ENCODE results near the gene VEPH1. TPM values are rescaled to one million over a fixed set of nuclear protein-coding genes. Genes with fewer than 3 reads are reported as not detected.
A peak's percentile ranks its signal among the peaks of the same experiment; 100 is the strongest.

Gene VEPH1
- total RNA-seq = not detected

DNA sequence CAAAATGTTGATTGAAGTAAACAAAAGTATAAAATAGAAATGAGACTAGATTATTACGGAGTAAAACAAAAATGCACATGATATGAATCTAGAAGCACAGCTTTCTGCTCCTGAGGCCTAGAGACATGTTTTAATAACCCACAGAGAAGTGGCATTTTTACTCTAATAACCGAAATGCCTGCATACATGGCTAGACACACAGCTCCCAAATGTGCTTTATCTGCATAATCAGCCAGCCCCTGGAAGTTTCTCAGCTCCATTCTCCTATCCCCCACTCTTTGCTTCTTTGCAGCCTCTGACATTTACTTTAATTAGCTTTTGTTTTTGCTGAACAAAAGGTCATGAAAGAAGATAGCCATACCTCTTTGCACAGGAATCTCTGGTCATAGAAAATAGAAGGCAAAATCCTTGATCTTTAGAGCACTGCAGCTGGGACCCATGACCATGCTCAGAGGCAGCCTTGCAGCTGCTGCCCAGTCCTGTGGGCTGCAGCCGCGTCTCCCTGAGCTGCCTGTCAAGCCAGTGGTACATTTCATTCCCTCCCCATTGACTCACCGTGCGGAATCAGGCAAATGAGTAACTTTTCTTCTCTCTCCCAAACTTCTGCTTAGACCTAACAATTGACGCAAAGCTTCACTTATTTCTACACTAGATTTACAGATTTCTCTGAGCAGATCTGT is at the start of gene VEPH1:
VEPH1 (minus strand) TSS at position 501 of the 680 bp plus-strand sequence. CDS start 8,067 bp downstream, outside the sequence.
- peaks cover 12 to 23% of the 10 kb centered on the region in 2 donors for H3K27me3 Mint-ChIP-seq
- ATAC-seq (no peak), DNase-seq (ENCODE audit: low spot score) (no peak)
- no peak within 1 kb of the TSS for H3K27ac Mint-ChIP-seq
- no peaks in the 10 kb centered on the region for H3K36me3 Mint-ChIP-seq
- no peak within 1 kb of the TSS for H3K4me3 Mint-ChIP-seq
- no peaks in the 10 kb centered on the region for H3K4me1 Mint-ChIP-seq (ENCODE audit: low read depth in 2 of 2)
- peaks cover 9% of the 10 kb centered on the region for H3K9me3 Mint-ChIP-seq

DNA sequence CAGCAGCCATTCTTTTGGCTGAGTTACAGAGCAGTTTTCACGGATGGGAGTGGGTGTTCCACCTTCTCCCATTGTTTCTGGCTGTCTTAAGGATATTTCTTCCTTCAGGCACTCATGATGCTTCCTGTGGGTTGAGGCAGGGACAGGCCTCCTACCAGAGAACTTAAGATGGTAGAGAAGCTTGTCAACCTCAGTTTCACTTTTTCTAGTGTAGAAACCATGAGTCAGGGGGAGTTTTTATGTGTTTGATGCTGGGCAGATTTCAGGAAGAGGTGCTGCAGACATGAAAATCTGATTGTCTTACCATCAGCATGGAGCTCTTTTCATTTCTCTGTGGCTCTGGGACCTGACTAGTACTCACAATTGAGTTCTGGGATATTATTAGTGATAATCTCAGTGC is 48.7 kb upstream of the VEPH1 start:
- DNase-seq (ENCODE audit: low spot score) (no peak), ATAC-seq (no peak)
- peaks cover 8% of the 10 kb centered on the region for H3K36me3 Mint-ChIP-seq
- no peak overlapping the region for H3K4me3 Mint-ChIP-seq
- peaks cover 10% of the 10 kb centered on the region for H3K9me3 Mint-ChIP-seq
- peaks cover 0 to 20% of the 10 kb centered on the region in 2 donors for H3K27me3 Mint-ChIP-seq
- H3K4me1 Mint-ChIP-seq (ENCODE audit: low read depth in 2 of 2) = no peaks in the 10 kb centered on the region
- H3K27ac Mint-ChIP-seq = no peak overlapping the region

- H3K9me3 Mint-ChIP-seq = peaks cover 8% of the 10 kb centered on the region
- no peak overlapping the region for H3K27ac Mint-ChIP-seq
- peaks cover 8% of the 10 kb centered on the region for H3K36me3 Mint-ChIP-seq
- H3K27me3 Mint-ChIP-seq = peaks cover 0 to 7% of the 10 kb centered on the region in 2 donors
- no peak for ATAC-seq
- no peak overlapping the region for H3K4me3 Mint-ChIP-seq
- no peaks in the 10 kb centered on the region for H3K4me1 Mint-ChIP-seq (ENCODE audit: low read depth in 2 of 2)
- DNase-seq (ENCODE audit: low spot score) = no peak
Measured at GRCh38 chr3:157549498-157549897, 46.3 kb upstream of the VEPH1 start.

GRCh38 chr3:157544501-157545130 is 41.4 kb upstream of the VEPH1 start:
- H3K27me3 Mint-ChIP-seq = peaks cover 8 to 16% of the 10 kb centered on the region in 2 donors
- ATAC-seq (no peak), DNase-seq (ENCODE audit: low spot score) (no peak)
- no peak overlapping the region for H3K27ac Mint-ChIP-seq
- H3K36me3 Mint-ChIP-seq = no peaks in the 10 kb centered on the region
- H3K4me1 Mint-ChIP-seq (ENCODE audit: low read depth in 2 of 2) = no peaks in the 10 kb centered on the region
- H3K9me3 Mint-ChIP-seq = no peaks in the 10 kb centered on the region
- no peak overlapping the region for H3K4me3 Mint-ChIP-seq

DNA sequence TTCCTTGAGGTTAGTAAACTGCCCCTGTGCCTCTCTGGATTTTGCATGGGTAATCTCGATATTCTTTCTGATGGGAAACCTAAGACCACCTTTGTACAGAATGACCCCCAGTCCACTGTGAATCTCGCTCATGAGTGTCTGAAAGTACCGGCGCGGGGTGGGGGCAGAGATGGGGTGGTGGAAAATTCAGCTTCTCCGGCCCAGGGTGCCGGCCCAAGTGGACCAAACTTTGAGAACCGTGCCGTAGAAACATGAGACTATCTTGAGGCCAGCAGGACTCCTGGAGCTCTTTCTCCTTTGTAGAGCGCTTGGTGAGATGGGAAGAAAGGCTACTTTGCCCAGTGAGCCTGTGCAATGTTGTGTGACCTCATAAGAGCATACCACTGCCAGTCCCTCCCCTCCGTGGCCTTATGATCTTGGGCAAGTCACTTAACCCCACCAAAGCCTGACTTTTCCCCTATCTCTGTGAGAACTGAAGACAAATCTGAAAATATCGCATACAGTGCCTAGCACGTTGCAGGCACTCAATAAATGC is 40.4 kb upstream of the VEPH1 start:
- Mint-ChIP-seq H3K27ac (no peak overlapping the region), H3K36me3 (no peaks in the 10 kb centered on the region), H3K9me3 (no peaks in the 10 kb centered on the region), H3K4me1 (ENCODE audit: low read depth in 2 of 2) (no peaks in the 10 kb centered on the region), H3K27me3 (peaks cover 8 to 16% of the 10 kb centered on the region in 2 donors), H3K4me3 (no peak overlapping the region)
- DNase-seq (ENCODE audit: low spot score) (no peak), ATAC-seq (no peak)

DNA sequence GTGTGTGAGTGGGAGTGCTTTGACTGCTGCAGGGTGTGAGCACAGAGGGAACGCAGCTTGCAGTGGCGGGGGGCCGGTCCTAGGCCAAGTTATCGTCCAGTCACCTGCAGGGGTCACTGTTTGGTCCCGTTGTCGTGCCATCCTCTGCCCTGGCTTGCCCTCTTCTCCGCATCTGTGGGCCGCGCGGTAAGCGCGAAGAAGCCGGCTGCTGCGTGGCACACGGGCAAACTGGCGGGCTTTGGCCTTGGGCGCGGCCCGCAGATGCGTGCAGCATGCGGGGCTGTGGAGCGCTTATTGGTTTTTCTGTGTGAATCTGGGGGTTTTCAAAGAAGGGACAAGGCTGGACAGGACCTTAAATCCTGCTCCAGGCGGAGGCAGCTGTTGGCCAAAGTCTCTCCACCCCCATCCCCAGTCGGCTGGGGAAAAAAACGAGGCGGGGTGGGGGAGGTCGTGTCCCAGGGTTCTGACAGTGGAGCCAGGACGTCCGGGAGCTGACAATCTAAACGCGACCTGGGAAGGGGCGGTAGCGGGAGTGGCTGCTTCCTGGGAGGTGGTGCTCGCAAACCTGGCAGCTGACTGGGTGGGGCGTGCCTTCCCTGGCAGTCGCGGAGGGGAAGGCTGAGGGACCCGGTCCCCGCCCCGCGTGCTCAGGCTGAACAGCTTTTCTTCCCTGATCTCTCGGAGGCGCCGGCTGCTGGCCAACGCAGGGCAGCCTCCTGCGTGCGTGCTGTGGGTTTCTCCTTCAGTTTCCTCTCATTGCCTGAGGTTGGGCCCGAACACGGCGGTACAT is 39.7 kb upstream of the VEPH1 start:
- ATAC-seq (no peak), DNase-seq (ENCODE audit: low spot score) (no peak)
- no peak overlapping the region for H3K27ac Mint-ChIP-seq
- H3K27me3 Mint-ChIP-seq = peaks cover 8 to 16% of the 10 kb centered on the region in 2 donors
- no peak overlapping the region for H3K4me3 Mint-ChIP-seq
- no peaks in the 10 kb centered on the region for H3K9me3 Mint-ChIP-seq
- H3K4me1 Mint-ChIP-seq (ENCODE audit: low read depth in 2 of 2) = no peaks in the 10 kb centered on the region
- H3K36me3 Mint-ChIP-seq = no peaks in the 10 kb centered on the region

- Mint-ChIP-seq H3K36me3 (no peaks in the 10 kb centered on the region), H3K4me3 (no peak overlapping the region), H3K9me3 (no peaks in the 10 kb centered on the region), H3K27ac (no peak overlapping the region), H3K4me1 (ENCODE audit: low read depth in 2 of 2) (no peaks in the 10 kb centered on the region), H3K27me3 (peaks cover 8 to 16% of the 10 kb centered on the region in 2 donors)
- ATAC-seq (no peak), DNase-seq (ENCODE audit: low spot score) (no peak)
Measured at GRCh38 chr3:157541506-157542236, 38.5 kb upstream of the VEPH1 start.

DNA sequence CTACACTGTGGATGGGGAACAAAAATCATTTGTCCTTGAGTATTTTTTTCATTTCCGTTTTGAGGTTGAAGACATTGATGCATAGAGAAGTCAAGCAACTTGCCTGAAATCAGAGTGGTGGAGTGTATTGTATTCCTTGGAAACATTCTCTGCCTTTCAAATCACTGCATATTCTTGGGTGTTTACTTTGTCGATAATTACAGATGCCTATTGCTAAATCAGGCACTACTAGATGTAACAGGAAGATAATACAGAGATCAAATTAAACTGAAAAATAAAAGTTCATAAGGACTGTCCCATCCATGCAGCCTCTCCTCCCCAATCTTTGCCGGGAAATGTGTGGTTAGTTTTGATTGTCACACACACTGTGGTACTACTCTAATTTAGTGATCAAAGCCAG is 37.4 kb upstream of the VEPH1 start:
- Mint-ChIP-seq H3K4me1 (ENCODE audit: low read depth in 2 of 2) (no peaks in the 10 kb centered on the region), H3K27ac (no peak overlapping the region), H3K36me3 (no peaks in the 10 kb centered on the region), H3K9me3 (no peaks in the 10 kb centered on the region), H3K27me3 (peaks cover 8 to 16% of the 10 kb centered on the region in 2 donors), H3K4me3 (no peak overlapping the region)
- no peak for ATAC-seq
- DNase-seq (ENCODE audit: low spot score) = no peak

- DNase-seq (ENCODE audit: low spot score) = no peak
- Mint-ChIP-seq H3K9me3 (no peaks in the 10 kb centered on the region), H3K4me1 (ENCODE audit: low read depth in 2 of 2) (no peaks in the 10 kb centered on the region), H3K4me3 (no peak overlapping the region), H3K36me3 (no peaks in the 10 kb centered on the region), H3K27me3 (peaks cover under 1 to 4% of the 10 kb centered on the region in 2 donors), H3K27ac (no peak overlapping the region)
- ATAC-seq = no peak
Measured at GRCh38 chr3:157535667-157536066, 32.5 kb upstream of the VEPH1 start.

GRCh38 chr3:157534725-157535161 is 31.5 kb upstream of the VEPH1 start:
- no peaks in the 10 kb centered on the region for H3K4me1 Mint-ChIP-seq (ENCODE audit: low read depth in 2 of 2)
- H3K36me3 Mint-ChIP-seq = no peaks in the 10 kb centered on the region
- H3K4me3 Mint-ChIP-seq = no peak overlapping the region
- DNase-seq (ENCODE audit: low spot score) (no peak), ATAC-seq (no peak)
- no peak overlapping the region for H3K27ac Mint-ChIP-seq
- H3K9me3 Mint-ChIP-seq = no peaks in the 10 kb centered on the region
- H3K27me3 Mint-ChIP-seq = no peaks in the 10 kb centered on the region

- no peaks in the 10 kb centered on the region for H3K27me3 Mint-ChIP-seq
- H3K9me3 Mint-ChIP-seq = no peaks in the 10 kb centered on the region
- ATAC-seq = no peak
- H3K36me3 Mint-ChIP-seq = no peaks in the 10 kb centered on the region
- no peaks in the 10 kb centered on the region for H3K4me1 Mint-ChIP-seq (ENCODE audit: low read depth in 2 of 2)
- DNase-seq (ENCODE audit: low spot score) = no peak
- H3K27ac Mint-ChIP-seq = no peak overlapping the region
- no peak overlapping the region for H3K4me3 Mint-ChIP-seq
Measured at GRCh38 chr3:157533298-157534070, 30.3 kb upstream of the VEPH1 start.

DNA sequence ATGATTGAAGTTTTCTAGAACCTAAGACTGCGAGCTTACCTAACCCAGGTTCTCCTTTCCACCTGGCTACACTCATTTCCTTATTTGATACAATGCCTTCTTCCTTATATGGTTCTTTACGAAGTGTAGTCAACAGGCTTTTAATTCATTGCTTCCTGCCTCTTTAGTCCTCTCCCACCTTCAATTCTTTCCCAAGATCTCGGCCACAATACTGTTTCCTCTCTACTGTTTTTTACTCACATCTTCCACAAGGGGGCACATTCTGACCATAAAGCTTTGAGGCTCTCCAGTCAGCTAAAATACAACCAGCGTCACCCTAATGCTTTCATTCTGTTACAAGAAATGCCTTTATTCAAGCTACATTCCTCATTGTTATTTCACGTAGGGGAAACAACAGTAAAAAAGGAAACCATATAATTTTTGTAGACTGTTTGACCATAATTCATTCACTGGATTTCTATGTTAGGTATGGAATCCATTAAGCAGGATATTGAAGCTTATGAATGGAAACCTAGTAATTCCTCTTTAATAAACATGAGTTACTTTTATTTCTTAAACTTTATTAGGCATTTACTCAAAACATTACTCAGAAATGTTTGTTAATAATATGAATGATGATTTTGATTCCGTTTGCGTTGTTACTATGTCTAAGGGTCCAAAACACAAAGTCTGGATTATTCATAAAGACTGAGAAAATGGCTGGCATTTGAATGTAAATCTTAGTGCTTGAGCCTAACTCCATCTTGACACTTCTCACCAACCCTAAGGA is 29.5 kb upstream of the VEPH1 start:
- no peaks in the 10 kb centered on the region for H3K27me3 Mint-ChIP-seq
- H3K9me3 Mint-ChIP-seq = no peaks in the 10 kb centered on the region
- peak in 1 of 2 donors; percentile 65 for ATAC-seq
- DNase-seq (ENCODE audit: low spot score) = no peak
- no peak overlapping the region for H3K27ac Mint-ChIP-seq
- H3K4me3 Mint-ChIP-seq = no peak overlapping the region
- no peaks in the 10 kb centered on the region for H3K36me3 Mint-ChIP-seq
- H3K4me1 Mint-ChIP-seq (ENCODE audit: low read depth in 2 of 2) = no peaks in the 10 kb centered on the region

Data from natural killer cell treated with Interleukin-12 subunit alpha and Interleukin-12 subunit beta and Interleukin-15 and Interleukin-18, amount 100 ng/mL, for 72 hours (primary cell).